Stimulated activated CD8-positive, alpha-beta memory T cell treated with anti-CD3 and anti-CD28 coated beads, Interleukin-15, amount 100 ng/mL, for 1 hour (primary cell): ENCODE measurements around the gene CDH2.

Experiments used
- DNase-seq: peaks from one replicate; pipeline ENCODE4 v3.0.0-alpha.2; 2020; ENCODE audit warnings: low read depth

Gene CDH2

GRCh38 chr18:28086670-28087552 lies 90.0 kb downstream of the CDH2 start:
- no peak for DNase-seq

DNA sequence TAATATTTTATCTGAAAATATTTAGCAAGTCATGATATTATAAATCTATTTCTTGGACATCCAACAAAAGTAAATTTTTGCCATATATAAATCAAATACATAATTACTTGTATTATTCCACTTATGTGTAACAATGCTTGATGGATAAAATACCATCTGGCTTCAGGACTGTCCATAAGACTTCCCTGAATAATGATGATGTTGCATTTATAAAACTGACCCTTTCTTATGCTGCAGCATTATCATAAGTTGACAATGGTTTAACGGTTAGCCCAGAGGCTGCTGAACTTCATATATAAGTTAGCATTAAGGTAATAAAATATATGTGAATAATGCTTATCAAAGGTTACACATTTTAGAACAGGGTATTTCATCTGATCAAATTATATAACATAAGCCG lies 95.4 kb downstream of the CDH2 start:
- DNase-seq: no peak

DNA sequence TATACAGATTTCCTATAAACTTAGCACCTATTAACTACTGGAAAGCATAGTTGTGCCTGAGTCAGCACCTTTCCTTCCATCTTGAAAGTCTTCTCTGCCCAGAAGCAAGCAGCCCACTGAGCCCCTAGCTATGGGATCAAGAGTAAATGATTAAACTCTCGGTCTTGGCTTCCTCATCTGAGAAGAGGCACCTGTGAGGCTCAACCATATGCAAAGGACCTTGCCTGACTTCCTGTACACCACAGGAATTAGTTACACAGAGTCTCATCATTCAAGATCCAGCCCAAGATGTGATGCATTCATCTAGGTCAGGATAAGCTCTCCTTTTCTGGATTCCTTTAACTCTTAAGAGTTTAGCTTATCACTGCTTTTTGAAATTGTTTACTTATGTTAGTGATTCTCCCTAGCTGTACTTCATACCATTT lies 96.0 kb downstream of the CDH2 start:
- DNase-seq: no peak

- no peak for DNase-seq
Observed at GRCh38 chr18:28079883-28080282, 97.0 kb downstream of the CDH2 start.

DNA sequence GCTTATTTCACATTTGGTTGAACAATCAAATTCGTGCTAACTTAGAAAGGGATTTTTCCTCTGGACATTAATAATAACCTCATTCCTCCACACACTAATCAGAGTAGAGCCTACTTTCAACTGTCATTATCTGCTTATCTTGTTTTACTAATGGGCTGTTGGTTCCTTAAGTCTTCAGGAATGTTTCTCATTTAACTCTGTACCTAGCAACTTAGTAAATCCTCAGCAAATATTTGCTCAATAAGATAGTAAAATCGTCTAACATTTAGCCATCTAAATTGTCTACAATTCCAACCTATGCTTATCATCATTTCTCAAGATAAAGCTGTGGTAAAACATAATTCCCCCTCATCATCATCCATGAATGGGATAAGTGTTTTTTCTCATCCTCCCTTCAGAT lies 98.1 kb downstream of the CDH2 start:
- DNase-seq: no peak

DNA sequence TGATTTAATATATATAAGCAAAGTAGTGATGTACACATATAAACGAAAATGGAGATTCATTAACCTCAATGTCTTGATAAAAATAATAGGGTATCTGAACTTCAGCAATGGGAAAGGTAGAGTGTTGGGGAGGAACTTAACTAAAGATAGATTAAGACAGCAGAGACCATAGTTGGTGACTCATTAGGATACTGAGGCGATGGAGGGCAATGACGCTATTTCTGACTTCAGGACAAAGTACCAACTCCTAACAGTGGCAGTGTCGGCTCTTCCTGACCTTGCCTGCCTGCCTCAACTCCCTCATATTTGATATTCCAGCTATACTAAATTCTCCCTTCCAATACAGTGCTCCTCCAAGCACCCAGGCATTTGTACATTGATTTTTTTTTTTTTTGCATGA lies 98.6 kb downstream of the CDH2 start:
- DNase-seq: no peak

- DNase-seq: no peak
Observed at GRCh38 chr18:28075501-28075900, 101.4 kb downstream of the CDH2 start.

DNA sequence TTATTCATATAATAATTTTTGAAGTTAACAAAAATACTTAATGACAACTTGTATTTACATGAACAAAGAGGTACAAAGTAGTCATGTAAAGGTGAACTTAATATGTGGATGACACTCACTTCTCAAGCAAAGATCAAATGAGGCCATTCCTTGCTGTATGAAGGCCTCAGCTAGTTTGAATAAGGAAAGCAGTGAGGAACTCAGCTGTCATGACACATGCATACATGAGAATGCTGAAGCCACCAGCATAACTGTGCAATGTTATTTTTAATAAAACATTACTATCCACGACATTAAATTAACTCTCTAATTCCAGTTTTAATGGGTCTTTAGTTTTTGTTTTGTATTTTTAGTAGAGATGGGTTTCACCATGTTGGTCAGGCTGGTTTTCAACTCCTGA lies 102.9 kb downstream of the CDH2 start:
- DNase-seq: no peak

- no peak for DNase-seq
Observed at GRCh38 chr18:28073658-28074057, 103.3 kb downstream of the CDH2 start.

DNA sequence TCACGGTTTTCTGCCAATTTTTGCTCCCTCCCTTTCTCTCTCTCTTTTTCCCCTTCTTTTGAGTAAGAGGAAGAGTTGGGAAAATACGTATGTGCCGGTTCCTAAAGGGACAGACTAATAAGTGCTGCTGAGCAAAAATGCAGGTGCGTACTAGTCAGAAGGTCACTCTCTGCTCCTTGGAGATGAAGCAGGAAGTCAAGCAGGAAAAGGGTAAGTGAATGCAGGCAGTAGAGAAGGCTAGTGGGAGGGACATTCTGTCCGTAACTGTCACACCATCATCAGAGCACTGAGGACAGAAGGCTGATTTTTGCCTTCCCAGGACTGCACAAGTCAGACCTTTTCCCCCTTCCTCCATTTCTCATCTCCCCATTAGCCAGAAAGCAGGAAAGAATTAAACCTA lies 105.7 kb downstream of the CDH2 start:
- DNase-seq: no peak

- no peak for DNase-seq
Observed at GRCh38 chr18:28068207-28068606, 108.7 kb downstream of the CDH2 start.

GRCh38 chr18:28067346-28067745 lies 109.6 kb downstream of the CDH2 start:
- DNase-seq: no peak

DNA sequence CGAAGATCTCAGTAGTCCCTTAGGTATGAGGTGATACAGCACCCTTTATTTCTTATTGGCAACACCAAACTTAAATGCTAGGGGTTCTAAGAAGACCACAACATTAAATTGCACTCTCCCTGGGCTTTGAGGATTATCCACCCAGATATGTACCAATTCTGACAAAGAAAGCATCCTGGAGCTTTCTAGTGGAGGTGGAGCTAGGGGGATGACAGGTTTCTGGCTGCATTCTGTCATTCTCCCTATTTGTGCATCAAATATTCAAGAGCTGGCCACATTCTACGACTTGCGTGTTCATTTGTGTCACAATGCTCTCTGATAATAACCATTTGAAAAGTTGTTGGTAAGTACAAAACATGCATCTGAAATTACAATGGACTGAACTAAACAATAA lies 111.1 kb downstream of the CDH2 start:
- no peak for DNase-seq

GRCh38 chr18:28065031-28065792 lies 111.7 kb downstream of the CDH2 start:
- no peak for DNase-seq

- no peak for DNase-seq
Observed at GRCh38 chr18:28063926-28064325, 113.0 kb downstream of the CDH2 start.

DNA sequence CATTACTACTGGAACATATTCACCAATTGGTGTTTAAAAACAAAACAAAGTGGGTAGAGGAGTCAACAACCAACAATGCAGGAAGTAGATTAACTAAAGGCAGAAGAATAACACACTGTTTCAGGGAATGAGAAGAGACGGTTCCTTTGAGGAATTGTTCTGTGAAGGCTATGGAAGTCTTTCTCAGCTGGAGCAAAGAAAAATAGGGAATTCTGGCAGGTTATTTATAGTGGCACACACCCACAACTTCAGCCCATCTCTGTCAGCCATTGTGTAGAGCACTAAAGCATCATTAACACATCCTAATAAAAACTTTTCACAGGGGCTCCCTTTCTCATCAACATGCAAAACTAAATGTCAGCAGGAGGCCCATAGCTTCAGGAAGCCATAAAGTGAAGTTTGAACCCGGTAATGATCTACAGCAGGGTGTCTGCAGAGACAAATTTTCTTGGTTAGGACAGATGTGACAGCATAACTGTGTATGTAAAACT lies 113.6 kb downstream of the CDH2 start:
- no peak for DNase-seq

DNA sequence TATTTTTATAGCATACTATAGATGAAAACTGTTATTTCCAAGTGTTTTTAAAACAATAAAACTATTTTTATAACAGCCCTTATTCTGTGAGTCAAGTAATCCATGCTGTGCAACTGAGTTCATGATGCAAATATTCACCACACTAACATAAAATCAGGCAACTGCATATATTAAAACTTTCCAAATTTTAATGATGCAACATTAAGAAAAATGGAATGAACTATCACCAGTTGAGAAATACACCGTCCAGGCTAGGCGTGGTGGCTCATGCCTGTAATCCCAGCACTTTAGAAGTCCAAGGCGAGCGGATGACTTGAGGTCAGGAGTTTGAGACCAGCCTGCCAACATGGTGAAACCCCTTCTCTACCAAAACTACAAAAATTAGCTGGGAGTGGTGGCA lies 114.5 kb downstream of the CDH2 start:
- DNase-seq: no peak

- no peak for DNase-seq
Observed at GRCh38 chr18:28059861-28060260, 117.1 kb downstream of the CDH2 start.

GRCh38 chr18:28050545-28050944 lies 126.4 kb downstream of the CDH2 start:
- DNase-seq: no peak

- DNase-seq: no peak
Observed at GRCh38 chr18:28048612-28049011, 128.3 kb downstream of the CDH2 start.

DNA sequence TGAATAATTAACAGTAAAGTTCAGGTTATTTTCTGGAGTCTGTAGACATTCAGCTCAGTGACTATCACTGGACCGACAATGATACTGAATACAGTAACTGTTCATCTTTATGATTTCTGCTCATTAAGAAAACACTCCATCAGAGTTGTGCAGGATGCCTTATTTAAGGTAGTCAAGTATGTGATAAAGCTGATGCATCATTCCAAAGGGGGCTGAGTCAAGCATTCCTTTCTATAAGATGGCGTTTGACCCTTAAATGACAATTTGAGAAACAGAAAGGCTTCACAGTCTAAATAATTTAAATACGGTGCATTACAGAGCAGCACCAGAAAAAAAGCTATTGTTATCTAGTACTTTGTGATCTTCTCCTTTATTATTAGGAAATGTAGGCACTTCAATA lies 131.1 kb downstream of the CDH2 start:
- no peak for DNase-seq

- DNase-seq: no peak
Observed at GRCh38 chr18:28045176-28045810, 131.6 kb downstream of the CDH2 start.

GRCh38 chr18:28044036-28044435 lies 132.9 kb downstream of the CDH2 start:
- no peak for DNase-seq
